Esophagus squamous epithelium (tissue), 5 donors: ENCODE results near the gene UQCR11. TPM values are rescaled to one million over a fixed set of nuclear protein-coding genes. Genes with fewer than 3 reads are reported as not detected.

ENCODE experiments used
- DNase-seq: peaks from one replicate; lab custom pipeline; 2025; lab: John Stamatoyannopoulos, UW
- H3K27ac ChIP-seq, 4 donors: fragments of 200-600 bp; sonication (generic); one replicate each; pipeline ENCODE4 v1.5.1; 2016 to 2019; ENCODE audit warnings: mild to moderate bottlenecking in 1 of 4
- H3K27me3 ChIP-seq, 4 donors: fragments of 200-600 bp; sonication (generic); 1 replicate in 3 of 4; 2 replicates in 1 of 4; pipeline versions ENCODE4 v1.5.1 to v1.6.0; 2017 to 2021; ENCODE audit warnings: antibody characterized with exemption in 1 of 4
- H3K36me3 ChIP-seq, 3 donors: fragments of 200-600 bp; sonication (generic); one replicate each; pipeline ENCODE4 v1.5.1; 2016 to 2019
- H3K4me1 ChIP-seq, 3 donors: fragments of 200-600 bp; sonication (generic); one replicate each; pipeline ENCODE4 v1.5.1; 2017 to 2019
- H3K4me3 ChIP-seq, 4 donors: fragments of 200-600 bp; sonication (generic); 1 replicate in 3 of 4; 2 replicates in 1 of 4; pipeline ENCODE4 v1.5.1; 2016 to 2019; ENCODE audit warnings: mild to moderate bottlenecking in 2 of 4, moderate library complexity in 1 of 4
- H3K9me3 ChIP-seq, 3 donors: fragments of 200-600 bp; sonication (generic); one replicate each; pipeline ENCODE4 v1.5.1; 2016 to 2019
- CTCF ChIP-seq, 6 experiments: fragments of 450-650 bp in 4 of 6; fragments of 200-600 bp in 2 of 6; sonication (generic) in 2 of 6; IDR thresholded peaks; one replicate each; pipeline ENCODE4 v1.5.1; 2016 to 2019; ENCODE audit warnings: antibody characterized with exemption in 6 of 6, mild to moderate bottlenecking in 4 of 6, moderate library complexity in 4 of 6
- POLR2A ChIP-seq, 4 donors: fragments of 450-650 bp; IDR thresholded peaks; one replicate each; pipeline ENCODE4 v1.6.1; 2017; ENCODE audit warnings: antibody characterized with exemption in 4 of 4, mild to moderate bottlenecking in 4 of 4, moderate library complexity in 3 of 4
- WGBS, 2 donors: methylation state at CpG; one replicate each; pipeline ENCODE4 v1.1.5; 2018; 5-methylcytosine and 5-hydroxymethylcytosine counted together
- intact Hi-C: fragments of 100-400 bp; cut with DNase I; formaldehyde crosslinking; loops from one replicate; pipeline ENCODE4 v1.15.0; 2022
- total RNA-seq, 4 donors: library from RNA; depleted of rRNA; stranded (reverse); fragments of >200 nt; gene quantifications; one replicate each; pipeline ENCODE4 v1.1.0, GENCODE V29; 2016
- donor health status: DM: yes; HTN: yes; CAD: no.

UQCR11 gene
- total RNA-seq, 4 donors from 2014 or later, result 47.1 to 74.4 (median 59.1) TPM

- Histone ChIP-seq H3K36me3 (peaks cover 0 to 77% (median 0%) of the 10 kb centered on the region in 3 donors), H3K4me1 (no peaks in the 10 kb centered on the region), H3K4me3 (no peak overlapping the region), H3K9me3 (no peaks in the 10 kb centered on the region), H3K27me3 (no peaks in the 10 kb centered on the region), H3K27ac (no peak overlapping the region)
- no peak for DNase-seq
- WGBS, 2 donors, result 89 to 100% methylated on average over 1 to 11 of the region's 17 CpGs
- TF ChIP-seq POLR2A (IDR thresholded peaks at IDR 0.05) (no peak), CTCF (IDR thresholded peaks at IDR 0.05) (no peak)
- intact Hi-C loops, result no loop called here
Observed at GRCh38 chr19:1630811-1631210, 25.5 kb upstream of the UQCR11 start.

- Histone ChIP-seq H3K27me3 (no peaks in the 10 kb centered on the region), H3K36me3 (peaks cover 0 to 77% (median 0%) of the 10 kb centered on the region in 3 donors), H3K4me3 (no peak overlapping the region), H3K4me1 (no peaks in the 10 kb centered on the region), H3K9me3 (no peaks in the 10 kb centered on the region), H3K27ac (no peak overlapping the region)
- no peak for DNase-seq
- no peak for TF ChIP-seq POLR2A (IDR thresholded peaks at IDR 0.05)
- no peak for TF ChIP-seq CTCF (IDR thresholded peaks at IDR 0.05)
- 96 to 100% methylated on average over 1 to 19 of the region's 20 CpGs for WGBS, 2 donors
- intact Hi-C loops, result no loop called here
Observed at GRCh38 chr19:1630012-1630411, 24.8 kb upstream of the UQCR11 start.

DNA sequence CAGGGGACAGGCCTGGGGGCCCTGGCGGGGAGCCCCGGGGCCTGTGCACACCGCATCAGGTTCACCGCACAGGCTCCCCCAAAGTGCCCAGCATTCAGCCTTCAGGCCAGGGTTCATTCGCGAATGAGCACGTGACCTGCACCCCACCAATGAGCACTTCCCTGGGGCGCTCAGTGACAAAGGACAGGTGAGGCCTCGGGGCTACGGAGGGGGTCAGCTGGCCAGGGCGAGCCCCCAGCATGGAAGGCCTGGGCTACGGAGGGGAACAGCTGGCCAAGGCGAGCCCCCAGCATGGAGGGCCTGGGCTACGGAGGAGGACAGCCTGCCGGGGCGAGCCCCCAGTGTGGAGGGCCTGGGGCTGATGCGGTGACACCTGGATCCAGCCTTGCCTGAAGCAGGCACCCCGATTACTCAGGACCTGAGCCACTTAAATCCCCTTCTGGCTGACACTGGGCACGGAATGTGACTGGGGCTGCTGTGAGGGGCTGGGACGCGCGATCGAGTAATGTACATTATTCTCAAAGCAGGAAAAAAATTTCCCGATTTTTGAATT, 24.1 kb upstream of the UQCR11 start:
- H3K36me3 ChIP-seq, result peaks cover 0 to 77% (median 0%) of the 10 kb centered on the region in 3 donors
- DNase-seq, result no peak
- TF ChIP-seq POLR2A (IDR thresholded peaks at IDR 0.05) (no peak), CTCF (IDR thresholded peaks at IDR 0.05) (no peak)
- H3K27me3 ChIP-seq, result no peaks in the 10 kb centered on the region
- no peaks in the 10 kb centered on the region for H3K9me3 ChIP-seq
- no peak overlapping the region for H3K27ac ChIP-seq
- no peaks in the 10 kb centered on the region for H3K4me1 ChIP-seq
- no peak overlapping the region for H3K4me3 ChIP-seq
- intact Hi-C loops, result no loop called here
- 79 to 95% methylated on average over 7 to 8 of the region's 24 CpGs for WGBS, 2 donors

- Histone ChIP-seq H3K9me3 (no peaks in the 10 kb centered on the region), H3K27ac (no peak overlapping the region), H3K27me3 (no peaks in the 10 kb centered on the region), H3K4me1 (no peaks in the 10 kb centered on the region), H3K36me3 (peaks cover 0 to 78% (median 0%) of the 10 kb centered on the region in 3 donors), H3K4me3 (no peak overlapping the region)
- no peak for TF ChIP-seq CTCF (IDR thresholded peaks at IDR 0.05)
- TF ChIP-seq POLR2A (IDR thresholded peaks at IDR 0.05), result no peak
- intact Hi-C loops, result no loop called here
- DNase-seq, result no peak
- 100% methylated on average over 1 of the region's 17 CpGs; no CpG with 5 or more reads in 1 of the 2 donors for WGBS, 2 donors
Observed at GRCh38 chr19:1627194-1627593, 21.9 kb upstream of the UQCR11 start.

DNA sequence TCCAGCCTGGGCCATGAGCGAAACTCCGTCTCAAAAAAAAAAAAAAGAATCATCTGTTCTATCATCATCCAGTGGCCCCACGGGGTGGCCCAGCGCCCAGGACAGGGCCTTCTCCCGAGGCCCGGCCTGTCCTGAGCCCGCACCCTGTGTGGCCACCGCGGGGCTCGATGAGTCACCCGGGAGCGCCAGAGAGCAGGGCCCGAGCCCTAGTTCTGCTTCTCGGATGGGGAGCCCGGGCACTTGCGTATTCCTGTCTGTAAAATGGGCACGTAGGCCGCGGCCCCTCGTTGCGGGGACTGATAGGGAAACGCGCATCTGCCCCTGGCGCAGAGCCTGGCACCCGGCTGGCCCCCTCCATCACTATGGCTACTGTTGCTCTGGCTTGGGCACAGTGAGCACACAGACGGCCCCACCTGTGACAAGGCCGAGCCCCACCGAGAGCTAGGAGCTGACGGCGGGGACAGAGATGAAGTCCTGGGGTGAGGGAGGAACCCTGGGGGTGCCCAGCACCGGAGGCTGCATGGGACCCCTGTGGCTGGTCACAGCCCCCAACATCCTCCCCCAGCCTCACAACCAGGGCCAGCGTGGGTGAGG, 21.3 kb upstream of the UQCR11 start:
- Histone ChIP-seq H3K4me3 (no peak overlapping the region), H3K36me3 (peaks cover 0 to 78% (median 0%) of the 10 kb centered on the region in 3 donors), H3K27me3 (no peaks in the 10 kb centered on the region), H3K4me1 (no peaks in the 10 kb centered on the region), H3K27ac (no peak overlapping the region), H3K9me3 (no peaks in the 10 kb centered on the region)
- DNase-seq, result no peak
- WGBS, 2 donors, result 73 to 77% methylated on average over 11 to 12 of the region's 32 CpGs
- TF ChIP-seq POLR2A (IDR thresholded peaks at IDR 0.05) (no peak), CTCF (IDR thresholded peaks at IDR 0.05) (no peak)
- intact Hi-C loops, result no loop called here
